HG02981 (cell line): Measurements from ENCODE around the gene SERPINA1.

Experiments used
- ATAC-seq: cut with Tn5 transposase; IDR thresholded peaks from one replicate; pipeline ENCODE4 v1.9.1; 2021; ENCODE audit warnings: mild to moderate bottlenecking, moderate library complexity; ENCODE audit not compliant: unreplicated experiment

Gene SERPINA1

GRCh38 chr14:94384342-94384741 is 4.1 kb downstream of the SERPINA1 start:
- no peak for ATAC-seq

GRCh38 chr14:94383777-94384176 is 4.6 kb downstream of the SERPINA1 start:
- ATAC-seq: no peak

- no peak for ATAC-seq
These were observed 5.4 kb downstream of the SERPINA1 start for GRCh38 chr14:94382716-94383596.

GRCh38 chr14:94382099-94382715 is 6.2 kb downstream of the SERPINA1 start:
- ATAC-seq: no peak

- no peak for ATAC-seq
These were observed 7.0 kb downstream of the SERPINA1 start for GRCh38 chr14:94381149-94382030.

GRCh38 chr14:94380225-94381148 is 7.9 kb downstream of the SERPINA1 start:
- no peak for ATAC-seq

- no peak for ATAC-seq
These were observed 8.8 kb downstream of the SERPINA1 start for GRCh38 chr14:94379291-94380224.

GRCh38 chr14:94378527-94379290 is 9.7 kb downstream of the SERPINA1 start:
- ATAC-seq: no peak

- no peak for ATAC-seq
These were observed 10.4 kb downstream of the SERPINA1 start for GRCh38 chr14:94377866-94378470.

GRCh38 chr14:94376976-94377865 is 11.2 kb downstream of the SERPINA1 start:
- no peak for ATAC-seq

GRCh38 chr14:94376108-94376975 is 12.1 kb downstream of the SERPINA1 start:
- no peak for ATAC-seq

- no peak for ATAC-seq
These were observed 12.8 kb downstream of the SERPINA1 start for GRCh38 chr14:94375552-94376107.

- ATAC-seq: no peak
These were observed 13.6 kb downstream of the SERPINA1 start for GRCh38 chr14:94374749-94375260.

GRCh38 chr14:94374116-94374515 is 14.3 kb downstream of the SERPINA1 start:
- no peak for ATAC-seq

- no peak for ATAC-seq
These were observed 14.7 kb downstream of the SERPINA1 start for GRCh38 chr14:94373708-94374107.
